Gastrocnemius medialis (tissue), 4 donors: ENCODE data around the gene EOLA1. TPM values are rescaled to one million over a fixed set of nuclear protein-coding genes. Genes with fewer than 3 reads are reported as not detected.
"Not testable (repeated sequence)": the region's sequence is repeated elsewhere in the genome, so short reads cannot be mapped to it uniquely, and the experiment has no call there.

Source experiments
- ATAC-seq, 2 donors: fragments of 150-250 bp; one replicate each; pipeline ENCODE4 v1.9.1; 2016
- DNase-seq, 2 donors: peaks; one replicate each; pipeline ENCODE4 v3.0.0-alpha.2; 2019
- H3K27ac ChIP-seq, 4 donors: fragments of 200-600 bp; sonication (generic); 1 replicate in 1 of 4; 2 replicates in 3 of 4; pipeline ENCODE4 v1.5.1; 2016 to 2018; ENCODE audit warnings: mild to moderate bottlenecking in 2 of 4, moderate library complexity in 1 of 4
- H3K27me3 ChIP-seq, 3 donors: fragments of 200-600 bp; sonication (generic) in 2 of 3; 1 replicate in 1 of 3; 2 replicates in 2 of 3; pipeline versions ENCODE4 v1.5.1 to v1.6.0; 2016 to 2019; ENCODE audit warnings: mild to moderate bottlenecking in 1 of 3, moderate library complexity in 1 of 3
- H3K36me3 ChIP-seq, 2 donors: fragments of 200-600 bp; sonication (generic) in 1 of 2; one replicate each; pipeline ENCODE4 v1.5.1; 2017 to 2018
- H3K4me1 ChIP-seq, 2 donors: fragments of 200-600 bp; sonication (generic) in 1 of 2; one replicate each; pipeline ENCODE4 v1.5.1; 2016 to 2017; ENCODE audit warnings: mild to moderate bottlenecking in 2 of 2
- H3K4me3 ChIP-seq, 4 donors: fragments of 200-600 bp; sonication (generic) in 3 of 4; 1 replicate in 1 of 4; 2 replicates in 3 of 4; pipeline ENCODE4 v1.5.1; 2016 to 2019; ENCODE audit warnings: mild to moderate bottlenecking in 2 of 4
- H3K9me3 ChIP-seq, 3 donors: fragments of 200-600 bp; sonication (generic) in 2 of 3; 1 replicate in 1 of 3; 2 replicates in 2 of 3; pipeline ENCODE4 v1.5.1; 2016 to 2019
- in situ Hi-C, 4 donors: fragments of 200-750 bp; cut with MboI; loops; one replicate each; pipeline versions ENCODE4 v1.15.0 to v1.8.0; 2017; ENCODE audit warnings: low sequenced_read_pairs in 4 of 4
- intact Hi-C: fragments of 100-400 bp; cut with DNase I; formaldehyde crosslinking; loops from one replicate; pipeline ENCODE4 v1.15.1; 2023; ENCODE audit warnings: low total_unique reads
- total RNA-seq, 4 donors: library from RNA; depleted of rRNA; stranded (reverse); fragments of >200 nt; gene quantifications; one replicate each; pipeline versions ENCODE4 v1.1.0 to v1.2.3, GENCODE V29; 2016

Gene EOLA1
- total RNA-seq, 4 donors from 2014 or later: 9.3 to 17.5 (median 12.1) TPM

GRCh38 chrX:149587359-149587758, 46.5 kb downstream of the EOLA1 start, which contains the start of gene MAGEA9B:
MAGEA9B (minus strand) TSS chrX:149587459; CDS start chrX:149583179, 4,280 bp downstream.
- H3K9me3 ChIP-seq, H3K4me1 ChIP-seq, H3K36me3 ChIP-seq, H3K4me3 ChIP-seq, H3K27me3 ChIP-seq, ATAC-seq, in situ Hi-C loops, H3K27ac ChIP-seq, intact Hi-C loops, DNase-seq: not testable (repeated sequence)

GRCh38 chrX:149590993-149591392, 50.2 kb downstream of the EOLA1 start:
- DNase-seq, ATAC-seq, H3K4me3 ChIP-seq, intact Hi-C loops, H3K27me3 ChIP-seq, H3K9me3 ChIP-seq, H3K4me1 ChIP-seq, H3K36me3 ChIP-seq, in situ Hi-C loops, H3K27ac ChIP-seq: not testable (repeated sequence)

- not testable (repeated sequence) for ATAC-seq
Observed at GRCh38 chrX:149595214-149595613, 54.4 kb downstream of the EOLA1 start, which contains the start of gene HSFX2. HSFX2 (minus strand) TSS chrX:149595314; CDS start chrX:149594700, 614 bp downstream.

GRCh38 chrX:149595943-149596342, 55.1 kb downstream of the EOLA1 start:
- H3K36me3 ChIP-seq, H3K9me3 ChIP-seq, H3K27ac ChIP-seq, H3K4me3 ChIP-seq, H3K27me3 ChIP-seq, DNase-seq, H3K4me1 ChIP-seq, intact Hi-C loops, in situ Hi-C loops, ATAC-seq: not testable (repeated sequence)

More at GRCh38 chrX:149595214-149595613, 54.4 kb downstream of the EOLA1 start, which contains the start of gene HSFX2:
- H3K4me1 ChIP-seq, H3K27ac ChIP-seq, intact Hi-C loops, H3K9me3 ChIP-seq, DNase-seq, H3K4me3 ChIP-seq, in situ Hi-C loops, H3K27me3 ChIP-seq, H3K36me3 ChIP-seq: not testable (repeated sequence)

Other genes starting within 250 kb of the EOLA1 start
- gene IDS, start 35.7 kb upstream of the EOLA1 start, total RNA-seq: 10 to 100 TPM; 28.4 to 44.2 (median 33.7) TPM
- not detected for gene HSFX3, start 8.9 kb downstream of the EOLA1 start, total RNA-seq
- not detected for gene MAGEA9B, start 46.4 kb downstream of the EOLA1 start, total RNA-seq
- gene HSFX2, start 54.3 kb downstream of the EOLA1 start, total RNA-seq: 1 to 10 TPM in 1 of 4 donors, under 1 TPM in 2, not detected in 1; 0.36 to 2.0 (median 0.49) TPM
- gene TMEM185A, start 90.8 kb downstream of the EOLA1 start, total RNA-seq: 1 to 10 TPM; 4.4 to 8.5 (median 7.7) TPM
- not detected for gene MAGEA11, start 171.0 kb downstream of the EOLA1 start, total RNA-seq
- under 1 TPM in 2 of 4 donors, not detected in 2; 0.42 to 0.46 TPM for gene HSFX1, start 233.1 kb downstream of the EOLA1 start, total RNA-seq
- not detected for gene MAGEA9, start 240.9 kb downstream of the EOLA1 start, total RNA-seq